Endothelial cell of umbilical vein (primary cell): ENCODE results near the gene ACER3. TPM values are rescaled to one million over a fixed set of nuclear protein-coding genes. Genes with fewer than 3 reads are reported as not detected.

Experiments used
- BruUV-seq: library from RNA; stranded (reverse); fragments of 400-500 nt; replicated peaks from 2 replicates; lab custom pipeline; 2021; lab: Mats Ljungman, UMichigan
- CTCF ChIA-PET: fragments of 300-600, 350-600 bp; sonication (Branson Sonifier 250); formaldehyde crosslinking; loops from one replicate; lab custom pipeline; 2021; ENCODE audit warnings: antibody characterized with exemption, inconsistent platforms; lab: Charles Lee
- POLR2A ChIA-PET: fragments of 300-600, 350-600 bp; sonication (Branson Sonifier 250); formaldehyde crosslinking; loops from one replicate; lab custom pipeline; 2021; ENCODE audit warnings: antibody characterized with exemption, inconsistent platforms; lab: Charles Lee
- DNase-seq: peaks from one replicate; pipeline ENCODE4 v3.0.0-alpha.2; 2011; ENCODE audit warnings: low read depth, low spot score
- FAIRE-seq: peaks from 2 replicates; lab custom pipeline; 2011; peaks lifted over from hg19 to GRCh38; lab: Jason Lieb, UNC
- H2AFZ ChIP-seq: 2 replicates; pipeline ENCODE4 v1.6.0; 2012; ENCODE audit warnings: low read depth, low read length, control low read depth, inconsistent platforms
- H3K27ac ChIP-seq: 2 replicates; pipeline ENCODE4 v1.5.1; 2011; ENCODE audit warnings: low read depth, mild to moderate bottlenecking, control low read depth, low read length, moderate library complexity; ENCODE audit not compliant: insufficient read depth
- H3K27me3 ChIP-seq, 2 experiments: 2 replicates each; pipeline versions ENCODE4 v1.6.0 to v1.6.1; 2011; ENCODE audit warnings: low read length in 2 of 2, mixed read lengths in 1 of 2; ENCODE audit not compliant: control insufficient read depth in 2 of 2, insufficient read depth in 2 of 2
- H3K36me3 ChIP-seq, 2 experiments: 2 replicates in 1 of 2; 3 replicates in 1 of 2; pipeline ENCODE4 v1.5.1; 2011; ENCODE audit warnings: low read length in 2 of 2, mild to moderate bottlenecking in 1 of 2, moderate library complexity in 1 of 2; ENCODE audit not compliant: control insufficient read depth in 2 of 2, insufficient read depth in 2 of 2; ENCODE audit errors: extremely low read depth in 1 of 2
- H3K4me1 ChIP-seq: 3 replicates; pipeline ENCODE4 v1.5.1; 2011; ENCODE audit warnings: mild to moderate bottlenecking, low read length; ENCODE audit not compliant: control insufficient read depth, insufficient read depth; ENCODE audit errors: extremely low read depth
- H3K4me2 ChIP-seq: 2 replicates; pipeline ENCODE4 v1.6.1; 2011; ENCODE audit warnings: low read length, control low read depth, mixed read lengths; ENCODE audit not compliant: insufficient read depth
- H3K4me3 ChIP-seq, 3 experiments: fragments of 200-600 bp in 1 of 3; sonication (generic), shearing (Covaris generic) in 1 of 3; replicated peaks in 1 of 3; 2 replicates each; pipeline ENCODE4 v1.5.1; 2011 to 2016; ENCODE audit warnings: control low read depth in 3 of 3, low read length in 3 of 3, mild to moderate bottlenecking in 2 of 3, inconsistent platforms in 1 of 3, low read depth in 1 of 3, moderate library complexity in 1 of 3; ENCODE audit not compliant: insufficient read depth in 1 of 3
- H3K79me2 ChIP-seq: 2 replicates; pipeline ENCODE4 v1.6.0; 2012; ENCODE audit warnings: low read length, inconsistent platforms; ENCODE audit not compliant: control insufficient read depth, insufficient read depth
- H3K9ac ChIP-seq: replicated peaks from 2 replicates; pipeline ENCODE3; 2011; ENCODE audit warnings: low read length, control low read depth; ENCODE audit not compliant: insufficient read depth; ENCODE audit errors: extremely low read depth
- H3K9me1 ChIP-seq: replicated peaks from 3 replicates; pipeline ENCODE4 v1.6.0; 2011; ENCODE audit warnings: mild to moderate bottlenecking, low read length; ENCODE audit not compliant: control insufficient read depth, insufficient read depth; ENCODE audit errors: extremely low read depth
- H3K9me3 ChIP-seq: replicated peaks from 2 replicates; pipeline ENCODE4 v1.5.1; 2012; ENCODE audit warnings: low read length, inconsistent platforms; ENCODE audit not compliant: control insufficient read depth, insufficient read depth
- H4K20me1 ChIP-seq: replicated peaks from 2 replicates; pipeline ENCODE3; 2011; ENCODE audit warnings: mild to moderate bottlenecking, low read length; ENCODE audit not compliant: control insufficient read depth, insufficient read depth; ENCODE audit errors: extremely low read depth
- EZH2 ChIP-seq: IDR thresholded peaks from 2 replicates; pipeline ENCODE4 v1.6.1; 2012; ENCODE audit warnings: borderline replicate concordance, low read depth, mild to moderate bottlenecking, moderate library complexity, low read length, inconsistent platforms; ENCODE audit not compliant: severe bottlenecking
- FOS ChIP-seq: IDR thresholded peaks from 2 replicates; pipeline ENCODE4 v1.6.1; 2011; ENCODE audit warnings: mild to moderate bottlenecking, low read length, moderate library complexity, borderline replicate concordance; ENCODE audit not compliant: insufficient read depth
- GATA2 ChIP-seq: IDR thresholded peaks from 2 replicates; pipeline ENCODE4 v1.7.0; 2011; ENCODE audit warnings: low read depth, mild to moderate bottlenecking, moderate library complexity, mixed read lengths, low read length; ENCODE audit not compliant: insufficient read length, insufficient read depth
- JUN ChIP-seq: IDR thresholded peaks from 2 replicates; pipeline ENCODE4 v1.6.1; 2011; ENCODE audit warnings: borderline replicate concordance, low read depth; ENCODE audit not compliant: insufficient read length, insufficient read depth
- MYC ChIP-seq: IDR thresholded peaks from one replicate; pipeline ENCODE4 v1.6.1; 2011; ENCODE audit warnings: mild to moderate bottlenecking, low read depth, low read length
- POLR2A ChIP-seq: IDR thresholded peaks from 2 replicates; pipeline ENCODE4 v1.6.1; 2012; ENCODE audit warnings: low read depth, mild to moderate bottlenecking, control low read depth, low read length
- POLR2AphosphoS5 ChIP-seq: IDR thresholded peaks from 2 replicates; pipeline ENCODE4 v1.6.1; 2012; ENCODE audit warnings: low read depth, mild to moderate bottlenecking, control low read depth, low read length, moderate library complexity; ENCODE audit not compliant: insufficient read depth
- dilution Hi-C: fragments of 300-500 bp; cut with MboI; formaldehyde crosslinking; loops from one replicate; pipeline ENCODE4 v1.15.0; 2019; ENCODE audit warnings: low sequenced_read_pairs; ENCODE audit not compliant: extremely low pct_ligation_motif_present
- intact Hi-C: fragments of 100-400 bp; cut with micrococcal nuclease; formaldehyde crosslinking; loops from one replicate; pipeline ENCODE4 v1.10.0; 2022
- polyA plus RNA-seq, 4 experiments: library from polyadenylated mRNA; depleted of rRNA in 3 of 4; stranded (reverse) in 3 of 4; unstranded in 1 of 4; fragments of >200 nt; gene quantifications; 2 replicates each; pipeline versions ENCODE4 v1.2.1 to v1.2.3, GENCODE V29; 2011 to 2012; ENCODE audit warnings: missing spikeins in 1 of 4
- total RNA-seq: library from RNA; stranded (reverse); gene quantifications from 2 replicates; pipeline ENCODE4 v1.2.3, GENCODE V29; 2021
- TF ChIP-seq, protein P1 (sequence below), 2 donors: IDR thresholded peaks; 1 replicate in 1 of 2; 2 replicates in 1 of 2; pipeline ENCODE4 v1.5.1; 2011; ENCODE audit warnings: low read length in 2 of 2, mild to moderate bottlenecking in 2 of 2, moderate library complexity in 2 of 2, control low read depth in 1 of 2, inconsistent platforms in 1 of 2, low read depth in 1 of 2; ENCODE audit not compliant: insufficient read depth in 1 of 2; ENCODE audit errors: extremely low read depth in 1 of 2
- TF ChIP-seq, protein P2 (sequence below): IDR thresholded peaks from 2 replicates; pipeline ENCODE4 v1.6.1; 2011; ENCODE audit not compliant: insufficient read depth, insufficient read length

The ACER3 gene
- total and polyA plus RNA-seq, 2 donors (not counting 3 experiments of a cell fraction or from before 2014, with no cell fraction given), result 9.9 to 31.6 TPM

DNA sequence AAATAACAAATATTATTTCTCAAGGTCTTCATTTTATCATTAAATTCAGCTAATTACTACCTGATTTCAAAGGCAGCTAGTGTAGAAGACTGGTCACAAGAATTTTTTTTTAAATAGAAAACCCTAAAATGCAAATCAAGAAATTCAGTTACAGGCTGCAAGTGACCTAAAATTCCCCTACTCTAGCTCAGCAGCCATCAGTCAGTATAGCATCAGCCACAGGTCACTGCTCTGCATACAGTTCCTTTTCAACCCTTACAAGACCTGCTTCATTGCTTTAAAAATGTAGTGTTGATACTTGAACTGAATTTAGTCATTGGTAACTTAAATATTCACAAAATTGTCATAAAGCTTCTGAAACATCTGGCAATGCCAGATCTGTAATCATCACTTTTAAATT, 164.0 kb downstream of the ACER3 start:
- TF ChIP-seq FOS (no peak), POLR2A (no peak), JUN (no peak), POLR2AphosphoS5 (no peak), GATA2 (no peak), EZH2 (no peak), MYC (no peak)
- TF ChIP-seq, protein P1, sequence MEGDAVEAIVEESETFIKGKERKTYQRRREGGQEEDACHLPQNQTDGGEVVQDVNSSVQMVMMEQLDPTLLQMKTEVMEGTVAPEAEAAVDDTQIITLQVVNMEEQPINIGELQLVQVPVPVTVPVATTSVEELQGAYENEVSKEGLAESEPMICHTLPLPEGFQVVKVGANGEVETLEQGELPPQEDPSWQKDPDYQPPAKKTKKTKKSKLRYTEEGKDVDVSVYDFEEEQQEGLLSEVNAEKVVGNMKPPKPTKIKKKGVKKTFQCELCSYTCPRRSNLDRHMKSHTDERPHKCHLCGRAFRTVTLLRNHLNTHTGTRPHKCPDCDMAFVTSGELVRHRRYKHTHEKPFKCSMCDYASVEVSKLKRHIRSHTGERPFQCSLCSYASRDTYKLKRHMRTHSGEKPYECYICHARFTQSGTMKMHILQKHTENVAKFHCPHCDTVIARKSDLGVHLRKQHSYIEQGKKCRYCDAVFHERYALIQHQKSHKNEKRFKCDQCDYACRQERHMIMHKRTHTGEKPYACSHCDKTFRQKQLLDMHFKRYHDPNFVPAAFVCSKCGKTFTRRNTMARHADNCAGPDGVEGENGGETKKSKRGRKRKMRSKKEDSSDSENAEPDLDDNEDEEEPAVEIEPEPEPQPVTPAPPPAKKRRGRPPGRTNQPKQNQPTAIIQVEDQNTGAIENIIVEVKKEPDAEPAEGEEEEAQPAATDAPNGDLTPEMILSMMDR (IDR thresholded peaks at IDR 0.05; ENCODE audit: extremely low read depth in 1 of 2, insufficient read depth in 1 of 2, low read depth in 1 of 2, low read length in 2 of 2), result no peak
- TF ChIP-seq, protein P2, sequence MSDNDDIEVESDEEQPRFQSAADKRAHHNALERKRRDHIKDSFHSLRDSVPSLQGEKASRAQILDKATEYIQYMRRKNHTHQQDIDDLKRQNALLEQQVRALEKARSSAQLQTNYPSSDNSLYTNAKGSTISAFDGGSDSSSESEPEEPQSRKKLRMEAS, result no peak
- dilution Hi-C loops, result no loop called here

More for the DNA sequence above, 164.0 kb downstream of the ACER3 start:
- H3K9me3 ChIP-seq, result no peaks in the 10 kb centered on the region
- no peak overlapping the region for H3K4me2 ChIP-seq
- no peaks in the 10 kb centered on the region for H3K79me2 ChIP-seq
- no peaks in the 10 kb centered on the region for H3K36me3 ChIP-seq
- H3K4me3 ChIP-seq, result no peak overlapping the region
- POLR2A ChIA-PET, result no interaction called here
- intact Hi-C loops, result loop anchor here (5.0 kb wide), 1 partner anchor 1148 kb away; no protein-coding TSS in a partner anchor
- H3K4me1 ChIP-seq, result peaks cover 13% of the 10 kb centered on the region
- BruUV-seq, result no TSS peak
- peaks cover 3% of the 10 kb centered on the region for H3K9me1 ChIP-seq
- no peak overlapping the region for H3K9ac ChIP-seq
- no peak overlapping the region for H2AFZ ChIP-seq
- peaks cover 2% of the 10 kb centered on the region in 2 experiments for H3K27me3 ChIP-seq
- CTCF ChIA-PET, result interaction anchor here (0.6 to 2.7 kb wide), 7 partner anchors 10 to 522 kb away, joined by 3 to 7 read pairs (median 5); partner anchors contain the start of gene B3GNT6
- DNase-seq (no peak), FAIRE-seq (no peak)
- H4K20me1 ChIP-seq, result no peaks in the 10 kb centered on the region
- no peak overlapping the region for H3K27ac ChIP-seq
